ENCODE results near the gene AGO3.

AGO3 gene

DNA sequence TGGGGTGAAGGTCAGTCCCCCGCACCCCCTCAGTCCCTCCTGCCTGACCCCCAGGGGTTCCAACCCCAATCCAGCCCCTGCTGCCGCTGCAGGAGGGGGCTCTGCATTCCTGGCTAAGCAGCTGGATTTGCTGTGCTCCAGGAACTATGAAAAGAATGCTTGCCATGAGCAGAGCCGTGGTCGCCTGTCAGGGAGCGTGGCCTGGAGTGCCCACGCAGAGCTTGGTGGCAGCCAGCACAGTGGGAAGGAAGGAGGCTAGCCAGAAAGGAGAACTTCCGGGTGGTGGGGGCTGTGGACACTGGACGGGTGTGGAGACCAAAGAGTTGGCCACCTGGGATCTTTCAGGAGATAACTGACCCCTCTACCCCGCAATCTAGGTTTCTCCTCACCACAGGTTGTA, 188.6 kb downstream of the AGO3 start:
- Histone ChIP-seq H3K36me3 (no peaks in the 10 kb centered on the region), H3K27ac (peak overlapping the region; percentile 73 to 93), H3K27me3 (no peaks in the 10 kb centered on the region), H3K4me1 (peaks cover 0 to 84% (median 61%) of the 10 kb centered on the region in 4 donors), H3K9me3 (no peaks in the 10 kb centered on the region), H3K4me3 (no peak overlapping the region)
- intact Hi-C loops (cut with DNase I; ENCODE audit: low total_unique reads): no loop called here
- no peak for DNase-seq
- TF ChIP-seq CTCF (IDR thresholded peaks at IDR 0.05): no peak
